ENCODE data around the gene C17orf67.

- TF ChIP-seq, protein P1, sequence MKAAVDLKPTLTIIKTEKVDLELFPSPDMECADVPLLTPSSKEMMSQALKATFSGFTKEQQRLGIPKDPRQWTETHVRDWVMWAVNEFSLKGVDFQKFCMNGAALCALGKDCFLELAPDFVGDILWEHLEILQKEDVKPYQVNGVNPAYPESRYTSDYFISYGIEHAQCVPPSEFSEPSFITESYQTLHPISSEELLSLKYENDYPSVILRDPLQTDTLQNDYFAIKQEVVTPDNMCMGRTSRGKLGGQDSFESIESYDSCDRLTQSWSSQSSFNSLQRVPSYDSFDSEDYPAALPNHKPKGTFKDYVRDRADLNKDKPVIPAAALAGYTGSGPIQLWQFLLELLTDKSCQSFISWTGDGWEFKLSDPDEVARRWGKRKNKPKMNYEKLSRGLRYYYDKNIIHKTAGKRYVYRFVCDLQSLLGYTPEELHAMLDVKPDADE (IDR thresholded peaks at IDR 0.05), result no peak
- TF ChIP-seq CTCF (conservative IDR thresholded peaks at IDR 0.05; ENCODE audit: low read depth in 2 of 2), result no peak
Measured at GRCh38 chr17:56754523-56755208, 79.1 kb downstream of the C17orf67 start.

Measured in GM23338 (cell line).